GM18499 (cell line): Measurements from ENCODE around the gene TUBA4B.
A peak's percentile ranks its signal among the peaks of the same experiment; 100 is the strongest.

ENCODE experiments used
- ATAC-seq: cut with Tn5 transposase; IDR thresholded peaks from one replicate; pipeline ENCODE4 v1.9.1; 2021; ENCODE audit warnings: moderate number of reproducible peaks; ENCODE audit not compliant: insufficient read depth, unreplicated experiment

The TUBA4B gene

DNA sequence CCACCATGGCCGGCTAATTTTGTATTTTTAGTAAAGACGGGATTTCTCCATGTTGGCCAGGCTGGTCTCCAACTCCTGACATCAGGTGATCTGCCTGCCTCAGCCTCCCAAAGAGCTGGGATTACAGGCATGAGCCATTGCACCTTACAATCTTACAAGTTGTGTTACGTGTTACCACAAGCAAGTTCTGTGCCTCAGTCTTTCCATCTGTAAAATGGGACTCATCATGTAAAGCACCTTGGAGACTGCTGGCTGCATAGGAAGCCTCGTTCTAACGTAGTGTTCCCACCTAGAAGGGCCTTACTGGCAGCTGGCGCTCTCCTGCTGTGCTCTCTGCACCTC, 36.1 kb downstream of the TUBA4B start:
- ATAC-seq: no peak

DNA sequence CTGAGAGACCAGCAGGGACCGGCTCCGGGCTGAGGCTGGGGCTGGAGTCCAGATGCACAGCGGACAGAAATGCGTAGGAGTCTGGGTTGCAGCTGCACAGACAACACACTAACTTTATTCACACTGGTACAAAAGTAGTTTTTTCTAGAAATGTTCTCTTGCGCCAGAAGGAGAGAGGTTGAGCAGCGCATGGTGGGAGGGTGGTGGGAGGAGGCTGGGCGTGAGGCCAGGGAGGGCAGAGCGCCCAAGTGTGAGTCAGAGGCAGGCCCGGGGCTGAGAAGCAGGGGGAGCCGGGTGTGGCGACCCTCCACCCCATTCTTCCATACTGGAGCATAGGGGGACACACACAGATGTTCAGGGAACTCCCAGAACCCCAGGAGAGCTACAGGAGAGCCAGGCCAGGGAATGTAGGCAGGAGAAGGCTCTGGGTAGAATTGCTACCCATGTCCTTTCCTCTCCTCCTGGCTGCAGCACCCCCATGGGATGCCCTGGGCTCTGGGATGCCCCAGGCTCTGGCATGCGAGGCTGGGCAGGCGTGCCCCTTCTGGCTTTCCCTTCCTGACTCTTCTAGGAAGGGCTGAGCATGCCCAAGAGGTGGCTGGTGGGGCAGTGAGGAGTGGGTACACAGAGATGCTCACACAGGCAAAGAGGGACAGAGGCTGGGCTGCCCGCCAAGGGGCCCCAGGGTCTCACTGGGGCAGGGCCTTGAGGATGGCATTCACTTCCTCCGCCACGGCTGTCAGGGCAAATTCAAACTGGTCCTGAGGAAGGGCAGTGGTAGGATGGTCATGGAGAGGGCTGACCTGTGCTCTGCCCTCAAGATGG, 36.7 kb downstream of the TUBA4B start:
- no peak for ATAC-seq

DNA sequence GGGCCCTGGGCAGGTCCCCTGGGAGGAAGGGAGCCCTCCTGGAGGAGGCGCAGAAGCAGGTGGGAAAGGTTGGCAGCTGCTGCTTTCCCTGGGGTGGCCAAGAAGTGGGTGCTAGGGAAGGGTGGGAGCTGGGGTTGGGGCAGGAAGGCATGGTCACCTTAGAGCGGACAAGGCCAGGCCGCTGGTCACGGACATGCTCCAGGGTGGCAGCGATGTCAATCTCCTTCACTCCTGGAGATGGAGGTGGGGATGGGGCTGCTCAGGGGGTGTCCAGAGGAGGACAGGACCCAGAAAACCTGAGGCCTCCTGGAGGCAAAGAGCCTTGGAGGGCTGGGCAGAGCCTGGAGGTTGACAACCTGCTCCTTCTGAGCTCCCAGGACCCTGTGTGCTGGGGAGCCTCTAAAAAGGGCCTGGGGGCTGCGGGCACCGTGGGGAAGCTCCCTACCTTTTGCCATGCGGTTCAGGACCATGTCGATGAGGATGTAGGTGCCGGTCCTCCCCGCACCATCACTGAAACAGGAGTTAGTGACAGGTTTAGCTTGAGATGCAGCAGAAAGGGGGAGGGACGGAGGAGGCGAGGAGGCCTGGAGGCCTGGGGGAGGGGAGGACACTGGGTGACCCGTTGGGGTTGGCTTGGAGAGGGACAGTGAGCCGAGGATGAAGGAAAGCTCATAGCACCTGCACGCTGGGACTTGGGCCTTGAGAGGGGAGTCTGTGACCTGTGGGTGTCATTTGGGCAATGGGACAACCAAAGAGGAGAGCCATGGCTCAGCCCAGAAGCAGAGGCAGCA, 37.5 kb downstream of the TUBA4B start:
- ATAC-seq: no peak

DNA sequence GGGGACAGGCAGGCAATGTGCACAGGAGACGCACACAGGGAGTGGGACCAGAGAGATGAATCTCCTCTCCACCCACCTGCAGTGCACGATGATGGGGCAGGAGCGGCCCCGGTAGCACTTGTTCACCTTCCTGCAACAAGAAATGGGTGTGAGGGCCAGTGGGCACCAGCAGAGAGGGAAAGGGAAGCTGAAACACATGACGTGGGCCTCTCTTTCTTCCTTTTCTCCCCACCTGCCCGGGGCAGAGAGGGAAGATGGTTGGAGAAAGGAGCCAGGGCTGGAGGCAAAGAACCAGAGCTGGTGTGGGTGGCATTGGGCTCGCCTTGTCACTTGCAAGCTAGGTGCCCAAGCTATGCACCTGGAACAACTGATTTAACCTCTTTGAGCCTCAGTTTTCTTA, 38.4 kb downstream of the TUBA4B start:
- no peak for ATAC-seq

DNA sequence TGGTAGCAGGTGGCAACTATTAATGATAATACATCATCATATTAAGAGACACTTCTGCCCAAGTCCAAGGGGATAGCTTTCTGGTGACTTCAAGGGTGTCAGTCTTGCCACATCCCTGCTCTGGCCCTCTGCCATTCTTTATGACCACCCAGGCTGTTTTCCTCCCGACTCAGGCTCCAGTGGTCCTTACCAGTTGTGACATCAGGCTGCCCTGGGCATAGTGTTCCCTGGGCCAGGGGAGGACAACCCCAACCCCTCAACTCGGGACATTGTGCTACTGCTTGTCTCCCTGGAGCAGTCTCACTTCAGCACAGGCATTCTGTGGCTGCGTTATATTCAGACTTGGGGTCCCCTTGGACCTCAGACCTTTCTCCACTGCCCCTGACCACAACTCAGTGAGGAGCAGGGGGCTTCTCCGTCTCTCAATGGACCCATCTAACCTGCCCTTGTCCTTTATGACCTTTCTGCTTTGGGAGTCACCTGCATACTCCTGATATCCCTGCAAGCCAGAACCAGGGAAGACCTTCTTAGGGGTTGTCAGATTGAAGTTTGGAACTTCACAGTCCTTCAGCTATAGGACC, 39.0 kb downstream of the TUBA4B start:
- ATAC-seq: no peak

DNA sequence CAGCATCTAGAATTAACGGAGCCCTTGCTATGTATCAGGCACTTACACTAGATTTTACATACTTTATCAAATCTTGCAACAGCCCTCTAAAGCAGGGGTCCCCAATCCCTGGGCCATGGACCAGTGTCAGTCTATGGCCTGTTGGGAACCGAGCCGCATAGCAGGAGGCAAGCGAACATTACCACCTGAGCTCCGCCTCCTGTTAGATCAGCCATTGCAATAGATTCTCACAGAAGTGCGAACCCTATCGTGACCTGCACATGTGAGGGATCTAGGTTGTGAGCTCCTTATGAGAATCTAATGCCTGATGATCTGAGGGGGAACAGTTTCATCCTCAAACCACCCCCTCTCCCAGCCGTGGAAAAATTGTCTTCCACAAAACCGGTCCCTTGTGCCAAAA, 39.6 kb downstream of the TUBA4B start:
- ATAC-seq: no peak

DNA sequence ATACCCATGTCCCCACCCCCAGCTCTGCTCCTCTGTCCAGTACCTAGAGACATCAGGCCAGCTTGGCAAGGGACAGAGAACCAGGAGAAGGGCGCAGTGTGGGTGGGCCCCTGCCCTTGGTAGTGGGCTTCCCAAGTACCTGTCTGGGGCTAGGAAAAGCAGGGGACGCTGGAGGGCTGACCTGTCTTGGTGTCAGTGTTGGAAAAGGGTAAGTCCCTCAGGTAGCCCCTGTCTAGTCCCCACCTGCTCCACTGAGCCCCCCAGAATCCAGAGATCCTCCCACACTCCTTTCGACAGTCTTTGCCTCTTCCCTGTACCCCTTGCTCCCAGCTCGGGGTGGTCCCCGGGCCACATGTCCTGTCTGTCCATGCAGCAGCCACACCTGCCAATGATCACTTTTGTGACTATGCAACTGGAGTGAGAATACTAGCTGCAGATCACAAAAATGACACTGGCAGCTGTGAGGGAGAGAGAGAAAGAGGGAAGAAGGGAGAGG, 40.7 kb downstream of the TUBA4B start:
- ATAC-seq: no peak

DNA sequence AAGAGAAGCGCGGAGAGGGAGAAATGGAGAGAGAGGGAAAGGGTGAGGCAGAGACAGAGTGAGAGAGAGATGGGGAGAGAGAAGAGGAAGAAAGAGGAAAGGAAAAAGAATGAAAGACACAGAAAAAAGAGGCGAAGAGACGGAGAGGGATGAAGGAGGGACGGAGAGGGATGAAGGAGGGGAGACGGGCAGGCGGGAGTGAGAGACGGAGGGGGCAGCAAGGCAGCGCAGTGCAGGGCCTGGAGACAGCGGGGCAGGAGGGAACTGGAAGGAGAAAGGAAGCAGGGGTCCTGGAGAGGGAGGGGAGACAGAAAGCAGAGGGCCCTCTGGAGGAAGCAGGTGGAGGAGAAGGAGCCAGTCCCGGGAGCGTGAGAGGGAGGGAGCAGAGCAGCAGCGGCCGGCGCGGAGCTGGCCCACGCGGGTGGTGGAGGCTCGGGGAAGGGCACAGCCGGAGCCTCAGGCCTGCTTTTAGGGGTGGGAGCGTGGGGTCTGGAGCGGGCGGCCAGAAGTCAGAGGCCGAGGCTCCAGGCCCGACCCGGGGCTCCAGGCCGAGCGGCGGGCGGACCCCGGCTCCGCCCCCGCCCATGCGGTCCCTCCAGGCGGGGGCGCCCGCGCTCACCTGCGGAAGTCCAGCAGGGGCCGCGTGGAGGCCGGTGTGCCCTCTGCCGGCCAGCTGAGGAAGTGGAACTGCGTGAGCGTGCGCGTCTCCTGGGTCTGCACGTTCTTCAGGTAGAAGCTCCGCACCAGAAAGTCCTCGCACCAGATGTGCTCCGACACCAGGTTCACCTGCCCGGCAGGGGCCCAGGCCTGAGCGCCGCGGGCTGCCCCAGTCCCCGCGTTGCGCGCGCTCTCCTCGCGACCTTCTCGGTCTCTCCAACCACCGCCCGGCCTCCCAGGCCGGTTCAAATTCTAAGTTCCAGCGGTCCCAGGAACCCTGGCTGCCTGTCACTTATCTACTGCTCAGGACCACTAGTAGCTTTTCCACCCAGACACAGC, 41.6 kb downstream of the TUBA4B start:
- ATAC-seq: peak; percentile 75

DNA sequence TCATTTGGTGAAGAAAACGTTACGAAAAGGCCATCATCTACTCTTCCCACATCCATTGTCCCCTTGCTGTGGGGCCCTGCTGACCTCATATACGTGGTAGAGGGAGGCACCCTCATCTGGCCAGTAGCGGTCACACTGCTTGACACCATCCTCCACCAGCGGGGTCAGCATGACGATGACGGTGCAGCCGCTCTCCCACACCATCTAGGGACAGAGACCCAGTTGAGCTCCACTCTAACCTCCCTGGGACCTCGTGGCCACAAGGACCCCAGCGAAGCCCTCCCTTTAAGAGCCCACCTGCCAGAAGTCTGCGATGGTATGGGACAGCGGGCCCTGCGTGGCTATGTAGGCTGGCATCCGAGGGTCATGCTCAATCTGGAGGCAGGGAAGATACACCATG, 43.1 kb downstream of the TUBA4B start:
- no peak for ATAC-seq

DNA sequence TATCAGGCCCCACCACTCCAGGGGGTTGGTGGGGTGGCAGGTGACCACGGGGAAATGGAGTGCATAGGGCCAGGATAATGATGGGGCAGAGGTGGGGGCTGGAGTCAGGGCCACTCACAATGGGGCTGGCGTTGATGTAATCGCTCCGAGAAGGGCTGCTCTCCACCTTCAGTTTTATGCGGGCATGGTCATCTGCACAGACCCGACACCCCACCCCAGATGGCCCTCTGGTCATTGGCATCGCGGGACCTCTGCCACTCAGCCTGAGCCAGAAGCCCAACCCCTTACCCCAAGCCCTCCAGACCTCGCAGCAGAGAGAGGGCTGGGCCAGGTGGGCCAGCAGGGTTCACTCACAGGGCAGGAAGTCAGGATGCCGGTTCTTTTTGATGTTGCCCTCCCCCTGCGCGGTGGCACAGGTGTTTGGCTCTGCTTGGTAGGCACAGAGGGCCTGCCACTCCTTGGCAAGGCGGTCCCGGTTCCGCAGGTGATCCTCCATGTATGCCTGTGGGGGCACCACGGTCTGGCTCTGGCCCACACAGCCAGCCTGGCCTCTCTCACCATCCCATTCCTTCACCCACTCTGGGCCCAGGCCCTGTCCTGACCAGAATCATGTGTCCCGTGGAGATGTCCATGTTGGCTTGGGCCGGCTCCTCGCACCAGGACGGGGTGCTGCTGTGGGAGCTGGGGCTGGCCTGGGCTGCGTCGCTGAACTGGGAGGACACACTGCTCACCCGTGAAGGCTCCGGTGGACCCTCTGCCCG, 43.8 kb downstream of the TUBA4B start:
- ATAC-seq: no peak

DNA sequence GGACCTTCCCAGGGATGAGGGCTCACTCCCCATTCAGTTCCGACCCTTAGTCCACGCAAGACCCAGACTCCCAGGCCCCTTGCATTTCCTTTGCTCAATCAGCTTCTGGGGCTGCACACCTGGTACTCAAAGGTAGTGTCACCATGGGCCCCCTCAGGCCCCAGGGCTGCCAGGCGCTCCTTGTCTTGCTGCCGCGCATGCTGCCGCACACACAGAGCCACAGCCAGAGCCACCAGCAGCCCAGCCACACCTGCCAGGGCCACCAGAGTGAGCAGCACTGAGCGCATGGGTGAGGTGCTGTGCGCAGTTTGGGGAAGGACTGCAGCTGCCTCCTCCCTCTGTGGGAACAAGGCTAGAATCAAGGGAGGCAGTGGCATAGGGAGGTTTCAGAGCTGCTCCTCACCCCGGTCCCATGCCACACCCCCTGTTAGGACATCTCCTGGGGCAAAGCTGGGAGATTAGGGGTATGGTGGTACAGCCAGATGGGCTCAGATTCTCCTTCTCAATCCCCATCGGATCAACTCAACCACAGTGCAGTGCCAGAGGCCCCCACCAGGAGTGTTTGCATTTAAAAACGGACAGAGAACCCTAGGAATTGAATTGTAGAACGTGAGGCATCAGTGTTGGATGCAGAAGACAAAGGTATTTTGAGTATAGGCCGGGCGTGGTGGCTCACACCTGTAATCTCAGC, 44.9 kb downstream of the TUBA4B start:
- ATAC-seq: no peak

DNA sequence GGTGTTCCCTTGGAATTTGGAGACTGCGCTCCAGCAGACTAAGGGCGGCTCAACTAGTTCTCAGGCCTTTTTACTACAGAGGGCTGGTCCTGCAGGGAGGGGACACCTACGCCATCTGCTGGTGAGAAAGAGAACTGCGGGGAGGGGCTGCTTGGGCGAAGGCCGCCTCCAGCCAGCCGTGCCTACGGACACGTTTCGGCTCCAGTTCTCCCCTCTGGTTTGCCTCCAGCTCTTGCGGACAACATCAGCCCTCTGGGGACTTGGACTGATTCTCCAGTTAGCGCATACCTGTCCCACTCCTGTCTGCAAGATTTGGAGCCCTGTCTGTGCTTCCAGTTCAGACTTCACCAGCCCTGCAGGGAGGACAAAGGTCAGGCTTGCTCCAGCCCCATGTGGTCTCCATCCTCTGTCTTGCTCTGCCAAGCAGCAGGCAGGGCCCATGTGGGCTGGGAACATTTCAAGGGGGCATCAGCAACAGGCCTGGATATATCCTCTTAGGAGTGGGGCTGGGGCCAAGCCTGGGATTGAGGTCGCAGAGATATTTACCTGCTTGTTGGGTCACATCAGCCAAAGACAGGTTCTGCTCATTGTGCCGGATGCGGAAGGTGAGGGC, 45.8 kb downstream of the TUBA4B start:
- ATAC-seq: no peak

DNA sequence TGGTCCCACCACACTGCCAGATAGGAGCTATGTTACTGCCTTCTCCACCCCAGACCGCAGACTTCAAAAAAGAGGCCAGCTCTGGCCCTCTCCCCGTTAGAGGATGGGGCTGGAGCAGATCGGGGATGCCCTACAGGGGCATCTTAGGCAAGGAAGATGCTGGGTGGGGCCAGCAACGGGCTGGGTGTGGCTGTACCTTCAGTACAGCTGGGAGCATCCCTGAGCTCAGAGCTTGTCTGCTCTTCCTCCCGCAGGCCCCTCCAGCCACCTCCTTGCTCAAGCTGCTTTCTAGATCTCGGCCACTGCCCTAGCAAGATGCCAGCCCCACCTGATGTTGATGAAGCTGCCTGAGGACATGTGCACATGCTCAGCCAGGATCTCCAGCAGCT, 46.3 kb downstream of the TUBA4B start:
- ATAC-seq: no peak

DNA sequence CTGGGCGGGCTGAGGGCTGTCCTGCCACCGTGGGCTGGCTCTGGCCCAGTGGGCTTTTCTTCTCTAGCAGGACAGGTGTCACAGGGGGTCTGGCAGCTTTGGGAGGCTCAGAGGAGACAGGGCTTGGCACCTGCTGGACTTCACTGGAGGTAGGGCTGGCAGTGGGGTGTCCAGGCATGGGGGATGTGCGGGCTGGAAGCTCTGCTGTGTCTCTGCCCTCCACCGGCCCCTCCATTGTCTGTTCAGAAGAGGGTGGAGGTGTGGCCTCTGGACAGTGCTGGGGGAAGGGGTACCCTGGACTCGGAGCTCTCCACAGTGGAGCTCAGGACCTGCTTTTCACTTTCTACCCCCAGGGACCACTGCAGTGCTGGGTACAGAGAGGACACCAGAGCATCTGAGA, 47.0 kb downstream of the TUBA4B start:
- ATAC-seq: no peak

DNA sequence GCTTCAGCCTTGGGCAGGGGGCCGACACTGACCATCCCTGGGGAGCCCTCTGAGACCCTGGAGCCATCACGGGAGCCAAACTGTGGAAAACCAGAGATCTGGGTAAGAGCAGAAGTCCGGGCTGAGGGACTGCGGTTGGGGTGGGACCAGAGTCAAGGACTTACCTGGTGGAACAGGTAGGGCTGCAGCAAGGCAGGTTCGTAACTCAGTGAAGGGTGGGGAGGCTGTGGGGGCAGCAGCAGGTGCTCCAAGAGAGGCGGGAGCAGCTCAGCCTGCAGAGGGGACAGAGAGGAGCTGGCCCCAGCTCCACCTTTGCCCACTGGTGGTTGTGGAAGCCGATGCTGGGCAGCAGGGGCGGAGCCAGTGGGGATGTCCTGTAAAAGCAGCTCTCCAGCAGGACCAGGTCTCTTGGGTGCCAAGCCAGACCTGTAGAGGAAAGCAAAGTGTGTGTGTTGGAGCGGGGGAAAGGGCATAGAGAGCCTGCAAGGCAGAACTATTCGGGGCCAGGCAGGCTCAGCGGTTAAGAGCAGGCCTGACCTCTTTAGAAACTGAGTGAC, 49.4 kb downstream of the TUBA4B start:
- ATAC-seq: no peak

DNA sequence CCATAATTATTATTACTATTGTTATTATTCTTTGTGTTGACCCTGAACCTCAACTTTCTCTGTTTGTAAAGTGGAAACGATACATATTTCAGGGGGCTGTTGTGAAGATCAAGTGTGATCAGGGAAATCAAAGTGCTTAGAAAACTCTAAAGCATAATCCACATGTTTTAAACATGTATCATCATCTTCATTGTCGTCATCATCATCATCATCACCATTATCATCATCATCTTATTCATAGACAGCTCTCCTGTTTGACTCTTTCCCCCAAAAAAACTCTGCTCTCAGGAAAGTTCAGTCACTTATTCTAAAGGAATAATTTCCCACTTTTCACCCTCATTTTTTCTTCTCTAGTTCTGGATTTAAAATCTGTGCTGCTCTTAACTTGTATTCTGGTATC, 51.2 kb downstream of the TUBA4B start:
- no peak for ATAC-seq

DNA sequence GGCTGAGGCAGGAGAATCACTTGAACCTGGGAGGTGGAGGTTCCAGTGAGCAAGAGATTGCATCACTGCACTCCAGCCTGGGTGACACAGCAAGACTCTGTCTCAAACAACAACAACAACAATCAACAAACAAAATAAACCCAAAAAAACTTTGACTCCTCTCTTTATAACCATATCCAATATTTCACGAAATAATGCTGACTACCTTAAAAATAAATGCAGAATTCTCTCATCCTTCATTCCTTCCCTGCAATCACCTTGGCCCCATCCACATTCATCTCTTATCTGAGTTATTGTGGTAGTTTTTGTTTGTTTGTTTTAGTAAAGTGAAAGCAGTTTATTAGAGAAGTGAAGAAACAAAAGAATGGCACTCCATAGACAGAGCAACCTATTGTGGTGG, 53.0 kb downstream of the TUBA4B start:
- ATAC-seq: no peak
